Measurements from ENCODE around the gene SFT2D1. TPM values are rescaled to one million over a fixed set of nuclear protein-coding genes. Genes with fewer than 3 reads are reported as not detected.
A peak's percentile ranks its signal among the peaks of the same experiment; 100 is the strongest.

SFT2D1 gene
- total RNA-seq, 4 donors from 2014 or later, result 21.4 to 32.2 (median 26.1) TPM

DNA sequence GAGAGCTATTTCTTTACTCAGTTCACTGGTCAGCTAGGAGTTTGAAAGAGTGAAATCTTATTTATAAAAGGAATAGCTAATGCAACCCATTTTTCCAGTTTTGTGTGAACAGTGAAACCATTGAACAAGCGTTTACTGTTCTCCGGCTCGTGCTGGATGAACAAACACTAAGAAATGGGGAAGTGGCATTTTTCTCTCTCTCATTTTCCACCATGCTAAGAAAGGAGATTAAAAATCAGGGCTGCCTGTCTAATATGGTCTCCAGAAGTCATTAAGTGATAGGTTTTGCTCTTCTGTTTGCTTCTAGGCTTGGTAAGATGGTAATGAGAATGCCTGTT is 774 bp upstream of the SFT2D1 start:
- Histone ChIP-seq H3K27me3 (no peaks in the 10 kb centered on the region), H3K4me3 (peak overlapping the region; percentile 93 to 99), H3K4me1 (peaks cover 0 to 46% (median 19%) of the 10 kb centered on the region in 3 donors), H3K36me3 (no peaks in the 10 kb centered on the region), H3K27ac (peak overlapping the region; percentile 66 to 95 (median 89)), H3K9me3 (no peaks in the 10 kb centered on the region)
- WGBS, 2 donors (ENCODE audit: low coverage in 1 of 2), result 17 to 26% methylated on average over 3 of the region's 3 CpGs
- TF ChIP-seq POLR2AphosphoS5 (IDR thresholded peaks at IDR 0.05) (no peak), EP300 (IDR thresholded peaks at IDR 0.05) (no peak), POLR2A (IDR thresholded peaks at IDR 0.05) (no peak)
- TF ChIP-seq, protein P1, sequence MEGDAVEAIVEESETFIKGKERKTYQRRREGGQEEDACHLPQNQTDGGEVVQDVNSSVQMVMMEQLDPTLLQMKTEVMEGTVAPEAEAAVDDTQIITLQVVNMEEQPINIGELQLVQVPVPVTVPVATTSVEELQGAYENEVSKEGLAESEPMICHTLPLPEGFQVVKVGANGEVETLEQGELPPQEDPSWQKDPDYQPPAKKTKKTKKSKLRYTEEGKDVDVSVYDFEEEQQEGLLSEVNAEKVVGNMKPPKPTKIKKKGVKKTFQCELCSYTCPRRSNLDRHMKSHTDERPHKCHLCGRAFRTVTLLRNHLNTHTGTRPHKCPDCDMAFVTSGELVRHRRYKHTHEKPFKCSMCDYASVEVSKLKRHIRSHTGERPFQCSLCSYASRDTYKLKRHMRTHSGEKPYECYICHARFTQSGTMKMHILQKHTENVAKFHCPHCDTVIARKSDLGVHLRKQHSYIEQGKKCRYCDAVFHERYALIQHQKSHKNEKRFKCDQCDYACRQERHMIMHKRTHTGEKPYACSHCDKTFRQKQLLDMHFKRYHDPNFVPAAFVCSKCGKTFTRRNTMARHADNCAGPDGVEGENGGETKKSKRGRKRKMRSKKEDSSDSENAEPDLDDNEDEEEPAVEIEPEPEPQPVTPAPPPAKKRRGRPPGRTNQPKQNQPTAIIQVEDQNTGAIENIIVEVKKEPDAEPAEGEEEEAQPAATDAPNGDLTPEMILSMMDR (IDR thresholded peaks at IDR 0.05), result no peak
- no peak for ATAC-seq

DNA sequence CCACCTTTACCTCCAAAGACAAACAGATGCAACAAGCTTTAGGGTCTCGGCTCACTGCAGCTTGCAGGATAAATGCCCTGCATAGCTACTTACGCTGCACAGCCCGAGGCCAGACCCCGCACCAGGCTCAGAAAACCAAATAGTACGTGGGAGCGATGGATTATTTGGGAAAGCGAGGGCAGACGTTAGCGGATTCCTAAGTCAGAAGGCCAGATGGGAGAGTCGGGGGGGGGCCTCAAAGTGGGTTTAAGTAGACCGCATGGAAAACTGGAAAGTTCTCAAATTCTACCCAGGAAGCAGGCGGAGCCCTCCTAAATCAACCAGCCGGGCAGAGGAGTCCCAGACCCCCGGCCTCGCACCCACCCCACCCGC is 382 bp downstream of the SFT2D1 start:
- ATAC-seq, result no peak
- Histone ChIP-seq H3K4me1 (peaks cover 0 to 51% (median 19%) of the 10 kb centered on the region in 3 donors), H3K4me3 (peak overlapping the region; percentile 93 to 99), H3K27me3 (no peaks in the 10 kb centered on the region), H3K9me3 (no peaks in the 10 kb centered on the region), H3K36me3 (peaks cover 0 to 10% of the 10 kb centered on the region in 2 donors), H3K27ac (peak overlapping the region; percentile 66 to 95 (median 89))
- 0% methylated on average over 1 of the region's 16 CpGs; no CpG with 5 or more reads in 1 of the 2 donors for WGBS, 2 donors (ENCODE audit: low coverage in 1 of 2)
- no peak for TF ChIP-seq EP300 (IDR thresholded peaks at IDR 0.05)
- TF ChIP-seq, protein P1 (IDR thresholded peaks at IDR 0.05), result no peak
- no peak for TF ChIP-seq POLR2A (IDR thresholded peaks at IDR 0.05)
- no peak for TF ChIP-seq POLR2AphosphoS5 (IDR thresholded peaks at IDR 0.05)

DNA sequence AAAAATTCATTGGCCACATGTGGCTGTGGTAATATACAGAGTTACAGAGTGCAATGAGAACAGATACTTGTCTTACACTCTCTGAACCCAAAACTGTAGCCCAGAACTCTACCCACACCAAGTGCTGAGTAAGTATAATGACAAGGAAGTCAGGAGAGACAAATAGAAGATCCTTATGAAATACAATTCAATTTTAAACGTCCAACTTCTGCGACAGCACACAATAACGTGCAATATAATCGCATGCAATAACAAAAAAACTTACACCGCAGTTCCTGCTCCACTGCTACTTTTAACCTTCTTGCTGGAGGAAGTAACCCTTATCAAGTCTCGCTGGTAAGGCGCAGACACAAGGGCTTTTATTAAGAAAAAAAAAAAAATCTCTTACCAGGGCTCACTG is 881 bp downstream of the SFT2D1 start:
- no peaks in the 10 kb centered on the region for H3K9me3 ChIP-seq
- WGBS, 2 donors (ENCODE audit: low coverage in 1 of 2), result 38 to 43% methylated on average over 7 of the region's 7 CpGs
- H3K4me1 ChIP-seq, result peaks cover 0 to 55% (median 19%) of the 10 kb centered on the region in 3 donors
- H3K27ac ChIP-seq, result peak overlapping the region in 2 of 4 donors; percentile 92 to 95
- H3K36me3 ChIP-seq, result peaks cover 0 to 15% of the 10 kb centered on the region in 2 donors
- TF ChIP-seq, protein P1 (IDR thresholded peaks at IDR 0.05), result no peak
- TF ChIP-seq POLR2AphosphoS5 (IDR thresholded peaks at IDR 0.05) (no peak), EP300 (IDR thresholded peaks at IDR 0.05) (no peak), POLR2A (IDR thresholded peaks at IDR 0.05) (no peak)
- no peaks in the 10 kb centered on the region for H3K27me3 ChIP-seq
- peak overlapping the region; percentile 93 to 99 for H3K4me3 ChIP-seq
- no peak for ATAC-seq

DNA sequence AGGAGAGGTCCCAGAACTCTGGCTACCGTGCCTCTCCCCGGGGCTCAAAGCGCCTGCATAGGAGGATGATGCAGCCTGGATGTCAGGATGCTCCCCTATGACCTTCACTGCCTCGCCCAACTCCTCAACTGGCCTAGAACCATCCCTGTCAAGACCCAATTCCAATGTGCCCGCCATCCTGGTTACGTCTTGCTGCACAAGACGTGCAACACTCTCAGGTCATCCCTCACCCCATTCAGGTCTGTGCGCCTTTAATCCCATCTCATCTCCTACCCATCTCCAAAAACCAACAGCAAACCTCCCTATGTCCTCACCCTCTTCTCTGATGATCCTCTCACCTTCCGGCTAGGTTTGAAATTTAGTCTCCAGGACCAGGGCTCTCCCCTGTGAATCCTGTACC is 3.5 kb downstream of the SFT2D1 start:
- peaks cover 0 to 56% (median 19%) of the 10 kb centered on the region in 3 donors for H3K4me1 ChIP-seq
- peaks cover 0 to 34% of the 10 kb centered on the region in 2 donors for H3K36me3 ChIP-seq
- no peak for TF ChIP-seq EP300 (IDR thresholded peaks at IDR 0.05)
- TF ChIP-seq, protein P1 (IDR thresholded peaks at IDR 0.05), result no peak
- TF ChIP-seq POLR2AphosphoS5 (IDR thresholded peaks at IDR 0.05), result no peak
- TF ChIP-seq POLR2A (IDR thresholded peaks at IDR 0.05), result no peak
- ATAC-seq, result no peak
- H3K27me3 ChIP-seq, result no peaks in the 10 kb centered on the region
- H3K27ac ChIP-seq, result no peak overlapping the region
- H3K9me3 ChIP-seq, result no peaks in the 10 kb centered on the region
- no peak overlapping the region for H3K4me3 ChIP-seq
- 92 to 99% methylated on average over 7 to 9 of the region's 9 CpGs for WGBS, 2 donors (ENCODE audit: low coverage in 1 of 2)

DNA sequence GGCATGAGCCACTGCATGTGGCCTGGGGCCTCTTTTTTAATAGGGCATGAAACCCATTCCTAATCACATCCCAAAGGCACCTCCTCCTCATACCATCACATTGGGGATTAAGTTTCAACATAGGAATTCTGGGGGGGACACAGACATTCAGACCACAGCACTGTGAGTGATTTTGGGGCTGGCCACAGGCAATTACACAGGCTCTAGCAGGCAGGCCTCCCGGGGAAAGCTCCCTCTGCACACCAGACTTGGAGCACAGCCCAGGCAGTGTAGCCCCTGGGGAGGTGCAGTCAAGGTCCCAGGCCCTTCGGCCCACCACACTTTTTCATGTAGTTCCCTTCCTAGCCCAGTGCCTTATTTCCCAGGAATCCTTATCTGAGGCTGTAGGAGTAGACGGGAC is 5.5 kb downstream of the SFT2D1 start:
- H3K36me3 ChIP-seq, result peaks cover 0 to 40% of the 10 kb centered on the region in 2 donors
- no peak for ATAC-seq
- H3K27me3 ChIP-seq, result no peaks in the 10 kb centered on the region
- WGBS, 2 donors (ENCODE audit: low coverage in 1 of 2), result 76 to 100% methylated on average over 1 to 3 of the region's 3 CpGs
- H3K4me1 ChIP-seq, result peaks cover 0 to 65% (median 19%) of the 10 kb centered on the region in 3 donors
- H3K4me3 ChIP-seq, result no peak overlapping the region
- TF ChIP-seq POLR2AphosphoS5 (IDR thresholded peaks at IDR 0.05) (no peak), EP300 (IDR thresholded peaks at IDR 0.05) (no peak), POLR2A (IDR thresholded peaks at IDR 0.05) (no peak)
- TF ChIP-seq, protein P1 (IDR thresholded peaks at IDR 0.05), result no peak
- no peaks in the 10 kb centered on the region for H3K9me3 ChIP-seq
- H3K27ac ChIP-seq, result no peak overlapping the region
